Activated CD4-positive, CD25-positive, alpha-beta regulatory T cell treated with anti-CD3 and anti-CD28 coated beads, Interleukin-2, amount 50 U/mL, for 72 hours (primary cell): ENCODE results near the gene PAX5.
"Not testable (repeated sequence)": the region's sequence is repeated elsewhere in the genome, so short reads cannot be mapped to it uniquely, and the experiment has no call there.

Experiments
- DNase-seq: peaks from one replicate; pipeline ENCODE4 v3.0.0; 2021

The PAX5 gene

DNA sequence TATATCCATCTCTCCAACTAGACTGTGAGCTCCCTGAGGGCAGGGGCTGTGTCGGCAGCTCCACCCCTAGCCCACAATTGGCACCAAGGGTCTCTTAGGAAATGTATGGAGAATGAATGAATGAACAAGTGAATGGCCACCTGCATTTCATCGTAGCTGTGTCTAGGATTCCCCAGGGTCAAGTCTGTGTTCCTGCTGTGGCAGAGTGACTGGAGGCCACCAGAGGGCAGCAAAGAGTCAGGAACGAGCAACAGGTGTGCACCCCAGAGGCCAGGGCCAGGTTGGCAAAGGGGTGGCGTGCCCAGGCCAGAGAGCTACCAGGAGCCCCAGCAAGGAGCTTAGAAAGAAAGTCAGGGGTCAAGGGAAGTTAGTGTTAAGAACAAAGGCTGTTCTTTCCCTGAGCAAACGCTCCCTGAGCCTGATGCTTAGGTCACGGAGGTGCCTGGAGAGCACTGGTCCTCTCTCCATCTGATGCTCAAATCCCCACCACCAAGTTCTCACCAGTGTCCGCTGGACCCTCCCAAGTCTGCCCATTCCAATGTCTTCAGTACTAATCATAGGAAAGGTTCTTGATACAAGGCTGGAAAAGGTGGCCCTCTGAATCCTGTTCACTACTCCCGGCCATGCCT, 160.7 kb downstream of the PAX5 start:
- DNase-seq: peak; percentile 80

DNA sequence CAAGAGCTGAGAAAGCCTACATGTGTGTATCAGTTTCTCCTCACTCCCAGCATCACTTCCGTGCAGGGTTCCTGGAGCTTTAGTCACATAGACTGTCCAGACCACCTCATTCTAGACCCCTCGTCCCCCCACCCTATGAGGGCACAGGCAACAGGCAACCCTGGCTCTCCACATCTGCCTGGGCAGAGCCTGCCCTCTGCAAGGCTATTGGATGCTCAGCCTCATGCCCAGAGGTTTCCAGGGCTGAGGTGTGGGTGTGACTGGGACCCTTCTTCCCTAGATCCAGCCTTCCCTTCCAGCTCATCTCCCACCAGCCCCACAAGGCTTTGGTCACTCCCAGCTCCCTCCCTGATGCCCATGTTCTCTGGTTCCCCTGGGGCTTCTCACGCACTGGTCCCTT, 161.4 kb downstream of the PAX5 start:
- DNase-seq: no peak

GRCh38 chr9:36871606-36872005, 162.5 kb downstream of the PAX5 start:
- DNase-seq: no peak

DNA sequence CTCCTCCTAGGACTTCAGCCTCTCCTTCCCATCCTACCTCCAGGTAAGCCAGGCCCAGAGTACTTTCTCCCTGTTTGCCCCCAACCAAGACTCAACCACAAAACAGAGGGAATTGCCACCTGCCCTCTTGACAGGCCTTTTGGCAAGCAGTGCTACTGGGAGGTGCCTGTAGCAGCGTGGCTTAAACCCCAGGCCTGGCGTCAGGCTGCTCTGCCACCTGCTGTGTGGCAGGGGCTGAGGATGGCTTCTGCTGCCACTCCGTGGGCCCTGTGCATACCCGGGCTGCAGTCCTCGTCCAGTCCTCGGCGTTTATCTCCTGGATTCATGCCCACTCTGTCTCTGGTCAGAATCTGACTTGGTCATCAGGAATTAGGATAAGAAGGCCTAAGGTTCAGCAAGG, 163.1 kb downstream of the PAX5 start:
- no peak for DNase-seq

- not testable (repeated sequence) for DNase-seq
These were observed 164.5 kb downstream of the PAX5 start for GRCh38 chr9:36869605-36870004.

- DNase-seq: no peak
These were observed 165.3 kb downstream of the PAX5 start for GRCh38 chr9:36868586-36869282.

DNA sequence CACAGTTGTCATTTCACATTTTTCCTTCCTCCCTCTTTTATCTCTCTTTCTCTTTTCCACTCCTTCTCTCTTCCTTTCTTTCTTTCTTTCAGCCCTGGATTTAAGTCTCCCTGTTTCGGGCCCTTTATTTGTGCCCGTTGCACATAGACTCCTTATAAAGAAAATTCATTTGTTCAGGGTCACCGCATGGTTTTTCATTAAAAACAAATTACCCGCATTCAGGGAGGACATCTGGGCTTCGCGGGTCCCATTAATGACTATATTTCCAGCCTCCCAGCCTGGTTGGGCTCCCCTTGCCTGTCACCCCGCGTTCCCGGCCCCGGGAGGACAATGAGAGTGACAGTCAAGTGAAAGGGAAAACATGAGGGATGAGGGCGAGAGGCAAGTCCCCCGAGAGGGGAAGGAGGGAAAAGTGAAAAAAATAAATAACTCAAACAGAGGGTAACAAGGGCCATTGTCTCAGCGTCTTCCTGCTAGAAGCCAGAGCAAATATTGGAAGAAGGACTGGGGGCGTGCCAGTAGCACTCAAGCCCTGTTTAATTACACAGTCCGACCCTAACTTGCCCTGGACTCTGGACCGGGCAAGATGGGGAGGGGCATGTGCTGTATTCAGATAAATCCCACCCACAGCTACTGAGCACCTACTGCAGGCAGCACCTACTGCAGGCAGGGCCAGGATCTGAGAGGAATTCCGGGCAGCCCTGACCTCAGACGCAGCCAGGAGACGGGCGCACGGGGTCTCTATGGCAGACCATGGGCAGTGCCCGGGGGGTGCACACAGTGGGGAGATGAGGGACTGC, 166.2 kb downstream of the PAX5 start:
- DNase-seq: no peak

DNA sequence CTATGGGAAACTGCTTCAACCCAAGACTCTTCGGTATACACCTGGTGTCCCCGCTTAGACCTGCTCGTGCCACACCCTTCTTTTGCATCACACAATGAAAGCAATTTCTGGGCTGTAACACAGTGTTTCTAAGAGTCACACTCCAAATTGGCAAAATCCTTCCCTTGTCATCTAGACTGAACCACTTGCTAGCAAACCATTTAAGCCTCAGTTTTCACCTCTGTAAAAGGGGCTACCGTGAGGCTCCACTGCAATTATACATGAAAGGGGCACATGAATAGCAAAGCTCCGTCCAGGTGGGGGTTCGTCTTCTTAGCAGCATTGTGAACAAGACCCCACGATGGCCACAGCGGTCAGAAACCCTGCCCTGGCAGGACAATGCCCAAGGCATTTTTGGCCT, 166.8 kb downstream of the PAX5 start:
- DNase-seq: no peak

GRCh38 chr9:36866840-36867239, 167.2 kb downstream of the PAX5 start:
- no peak for DNase-seq

DNA sequence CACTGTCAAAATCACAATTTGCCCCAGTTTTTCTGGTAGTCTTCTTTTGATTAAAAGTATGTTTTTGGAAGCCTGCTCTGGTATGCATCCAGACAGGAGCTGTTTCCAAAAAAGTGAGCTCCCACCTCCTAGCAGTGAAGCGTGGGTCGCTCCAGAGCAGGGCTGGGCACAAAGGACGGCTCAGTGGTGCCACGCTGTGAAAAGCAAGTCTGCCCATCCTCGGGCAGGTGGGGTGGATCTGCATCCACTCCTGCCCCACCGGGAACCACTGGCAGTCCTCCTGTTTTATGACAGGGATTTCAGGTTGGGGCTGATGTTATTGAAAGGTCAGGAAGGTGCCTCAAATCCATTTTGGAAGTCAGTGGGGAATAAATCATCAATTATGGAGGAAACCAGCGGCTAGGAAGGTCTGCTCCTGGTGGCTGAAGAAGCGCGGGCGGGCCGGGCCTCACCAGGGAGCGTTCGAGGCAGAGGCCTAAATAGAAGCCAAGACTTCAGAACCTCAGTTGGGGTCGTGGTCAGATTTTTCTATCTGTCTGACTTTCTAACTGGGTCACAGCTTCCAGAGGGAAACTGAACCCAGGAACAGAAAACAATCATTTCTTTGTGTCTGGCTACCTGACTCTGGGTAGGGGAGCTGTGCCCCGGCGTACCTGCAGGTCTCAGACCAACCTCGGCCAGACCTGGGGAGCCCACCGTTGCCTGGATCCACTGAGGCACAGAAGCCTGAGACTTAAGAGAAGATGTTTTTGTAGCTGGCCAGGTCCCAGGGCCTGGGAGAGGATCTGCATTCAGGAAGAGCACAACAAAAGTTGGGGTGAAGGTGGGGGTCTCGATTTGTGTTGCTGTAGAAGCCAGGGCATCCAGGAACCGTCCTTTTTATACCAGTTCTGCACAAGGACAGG, 168.1 kb downstream of the PAX5 start:
- DNase-seq: no peak

DNA sequence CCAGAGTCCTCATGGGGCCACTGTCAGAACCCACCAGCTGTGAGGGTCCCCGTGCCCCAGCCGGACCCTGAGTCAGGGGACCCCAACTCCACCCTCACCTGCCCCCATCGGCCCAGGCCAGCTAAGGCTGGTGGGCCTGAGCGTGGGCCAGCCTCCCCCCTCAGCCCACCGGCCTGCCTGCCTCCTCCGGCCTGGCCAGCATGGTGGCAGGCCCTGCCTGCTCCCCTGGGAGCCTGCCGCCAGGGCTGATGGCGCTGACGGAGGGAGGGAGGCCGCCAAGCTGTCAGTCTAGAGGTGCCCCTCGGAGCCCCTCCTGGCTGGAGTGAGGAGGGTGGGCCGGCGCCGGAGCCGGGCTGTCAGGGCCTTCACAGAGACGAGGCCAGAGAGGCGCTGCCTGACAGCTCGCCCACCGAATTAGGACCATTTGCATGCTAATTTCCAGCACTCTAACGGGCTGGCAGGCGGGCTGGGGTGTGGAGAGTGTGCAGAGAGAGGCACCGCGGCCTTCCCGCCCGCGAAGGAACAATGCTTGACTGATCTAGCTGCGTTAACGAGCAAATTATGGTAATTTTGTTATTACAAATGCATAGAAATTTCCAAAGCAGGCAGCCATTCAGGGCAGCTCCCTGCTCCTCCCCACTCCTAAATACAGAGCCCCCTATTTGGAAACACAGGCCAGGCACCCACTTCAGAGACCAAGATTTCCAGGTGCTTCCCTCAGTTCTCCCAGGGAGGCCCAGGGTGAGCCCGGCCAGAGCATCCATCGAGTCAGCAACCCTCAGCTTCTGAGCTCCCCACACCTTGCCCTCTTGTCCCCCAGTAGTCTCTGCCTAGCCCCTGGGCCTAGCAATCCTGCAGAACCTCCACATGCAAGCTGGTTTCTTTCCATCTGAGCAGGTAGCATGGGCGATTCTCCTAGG, 169.3 kb downstream of the PAX5 start:
- DNase-seq: no peak

- DNase-seq: no peak
These were observed 171.6 kb downstream of the PAX5 start for GRCh38 chr9:36862206-36863145.

GRCh38 chr9:36861528-36862205, 172.4 kb downstream of the PAX5 start:
- no peak for DNase-seq

DNA sequence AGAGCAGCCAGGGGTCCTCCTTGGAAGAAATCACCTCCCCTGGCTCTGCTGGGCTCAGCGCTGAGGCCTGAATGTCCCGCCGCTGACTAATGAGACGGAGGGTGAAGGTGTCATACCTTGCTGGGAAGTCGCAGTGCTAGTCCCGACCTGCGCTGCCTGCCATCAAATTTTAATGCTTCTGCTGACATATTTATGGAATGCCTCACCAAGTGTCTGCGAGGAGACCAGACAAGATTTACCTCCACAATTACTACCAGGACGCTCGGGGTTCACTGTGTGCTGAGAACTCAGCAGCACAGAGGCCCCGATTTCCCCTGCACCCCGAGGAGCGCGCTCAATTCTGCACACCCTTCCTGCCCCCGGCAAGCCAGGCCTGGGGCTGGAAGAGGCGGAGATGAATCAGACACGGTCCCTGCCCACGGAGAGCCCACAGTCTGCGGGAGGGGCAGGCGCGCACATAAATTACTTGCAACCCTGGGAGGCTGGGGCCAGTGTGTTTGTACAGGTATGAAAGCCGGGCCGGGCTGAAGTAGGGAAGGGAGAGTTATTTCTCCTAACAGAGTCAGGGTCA, 175.2 kb downstream of the PAX5 start:
- no peak for DNase-seq

- peak; percentile 34 for DNase-seq
These were observed 178.4 kb downstream of the PAX5 start for GRCh38 chr9:36855448-36856315.

DNA sequence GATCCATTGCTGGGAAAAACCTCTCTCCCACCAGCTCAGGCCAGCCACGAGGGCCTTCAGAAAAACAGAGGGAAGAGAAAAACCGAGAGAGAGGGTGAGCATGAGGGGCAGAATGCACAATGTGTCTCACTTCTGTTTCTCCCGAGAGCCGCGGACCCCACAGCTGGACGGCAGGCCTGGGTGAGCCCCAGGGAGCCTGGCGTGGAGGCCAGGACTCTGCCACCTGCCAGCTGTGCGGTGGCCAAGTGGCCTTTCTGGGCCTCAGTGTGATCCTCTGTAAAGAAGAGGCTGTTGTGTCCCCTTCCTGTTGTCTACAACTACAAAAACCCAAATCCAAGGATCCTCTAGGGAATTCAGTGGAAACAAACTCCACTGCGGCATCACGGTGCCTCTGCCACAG, 179.3 kb downstream of the PAX5 start:
- DNase-seq: no peak

DNA sequence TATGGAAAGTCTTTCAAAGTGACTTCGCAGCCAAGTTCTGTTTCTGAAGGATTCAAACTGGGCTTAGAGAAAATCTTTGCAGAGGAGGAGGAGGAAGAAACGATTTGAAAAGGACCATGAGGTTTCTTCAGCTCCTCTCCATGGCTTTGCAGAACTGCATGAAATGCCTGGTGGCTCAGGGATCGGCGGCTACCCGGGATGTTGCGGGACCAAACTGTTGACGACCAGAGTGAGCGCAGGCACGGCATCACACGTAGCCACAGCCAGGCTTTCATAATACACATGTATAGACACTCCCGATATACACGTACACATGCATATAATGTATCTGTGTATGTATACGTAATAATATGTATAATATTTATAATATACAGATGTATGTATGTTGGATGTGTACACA, 180.0 kb downstream of the PAX5 start:
- DNase-seq: no peak

DNA sequence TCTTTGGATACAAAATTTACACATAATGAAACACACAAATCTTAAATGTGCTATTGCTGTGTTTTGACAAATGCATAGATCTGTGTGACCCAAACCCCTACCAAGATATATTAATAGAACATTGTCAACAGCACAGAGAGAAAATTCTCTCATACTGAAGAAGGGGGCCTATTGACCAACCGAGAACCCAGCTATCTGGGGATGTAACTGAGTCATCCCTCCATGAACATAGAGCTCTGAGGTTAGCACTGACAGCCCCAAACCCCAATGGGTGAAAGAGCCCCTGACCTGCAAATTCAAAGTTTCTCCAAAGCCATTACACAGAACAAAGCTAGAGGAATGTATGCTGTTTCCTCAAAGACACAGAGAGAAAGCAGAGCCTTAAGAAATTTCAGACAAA, 180.8 kb downstream of the PAX5 start:
- DNase-seq: no peak

DNA sequence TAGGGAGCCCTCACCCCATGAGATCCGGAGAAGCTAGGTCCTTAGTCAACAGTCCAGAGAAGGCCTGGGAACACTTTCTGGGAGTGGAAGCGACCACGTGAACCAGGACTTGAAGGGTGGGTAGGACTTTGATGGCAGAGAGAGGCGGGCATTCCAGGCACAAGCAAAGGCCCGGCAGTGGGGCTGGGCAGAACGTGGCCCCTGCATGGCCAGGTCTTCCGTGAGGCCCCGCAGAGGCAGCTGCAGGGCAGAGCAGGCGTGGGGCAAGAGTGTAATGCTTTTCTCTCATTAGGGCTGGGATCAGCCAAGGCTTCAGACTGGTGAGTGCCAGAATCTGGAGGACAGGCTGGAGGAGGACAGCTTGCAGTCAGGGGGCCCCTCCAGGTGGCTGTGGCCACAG, 184.1 kb downstream of the PAX5 start:
- no peak for DNase-seq
